Measurements from ENCODE around the gene KRT37.

GRCh38 chr17:41407226-41407625, 17.2 kb downstream of the KRT37 start:
- no peak for TF ChIP-seq ZFP3 (CRISPR knock-in tag; IDR thresholded peaks at IDR 0.05)
- no peak for TF ChIP-seq CSRNP3 (CRISPR knock-in tag; IDR thresholded peaks at IDR 0.05)
- TF ChIP-seq ZFP30 (CRISPR knock-in tag; IDR thresholded peaks at IDR 0.05) = no peak
- TF ChIP-seq SNAI2 (CRISPR knock-in tag; IDR thresholded peaks at IDR 0.05) = no peak
